GM18873 (cell line): ENCODE results near the gene EFCAB13.

Experiments used
- ATAC-seq: cut with Tn5 transposase; IDR thresholded peaks from one replicate; pipeline ENCODE4 v1.9.1; 2021; ENCODE audit warnings: mild to moderate bottlenecking, moderate library complexity, moderate number of reproducible peaks; ENCODE audit not compliant: unreplicated experiment, low FRiP score

Gene EFCAB13

GRCh38 chr17:47292206-47292605, 31.5 kb upstream of the EFCAB13 start:
- ATAC-seq = no peak

- no peak for ATAC-seq
These were observed 28.5 kb upstream of the EFCAB13 start for GRCh38 chr17:47295037-47295873.

GRCh38 chr17:47295874-47296255, 27.9 kb upstream of the EFCAB13 start:
- ATAC-seq = no peak

DNA sequence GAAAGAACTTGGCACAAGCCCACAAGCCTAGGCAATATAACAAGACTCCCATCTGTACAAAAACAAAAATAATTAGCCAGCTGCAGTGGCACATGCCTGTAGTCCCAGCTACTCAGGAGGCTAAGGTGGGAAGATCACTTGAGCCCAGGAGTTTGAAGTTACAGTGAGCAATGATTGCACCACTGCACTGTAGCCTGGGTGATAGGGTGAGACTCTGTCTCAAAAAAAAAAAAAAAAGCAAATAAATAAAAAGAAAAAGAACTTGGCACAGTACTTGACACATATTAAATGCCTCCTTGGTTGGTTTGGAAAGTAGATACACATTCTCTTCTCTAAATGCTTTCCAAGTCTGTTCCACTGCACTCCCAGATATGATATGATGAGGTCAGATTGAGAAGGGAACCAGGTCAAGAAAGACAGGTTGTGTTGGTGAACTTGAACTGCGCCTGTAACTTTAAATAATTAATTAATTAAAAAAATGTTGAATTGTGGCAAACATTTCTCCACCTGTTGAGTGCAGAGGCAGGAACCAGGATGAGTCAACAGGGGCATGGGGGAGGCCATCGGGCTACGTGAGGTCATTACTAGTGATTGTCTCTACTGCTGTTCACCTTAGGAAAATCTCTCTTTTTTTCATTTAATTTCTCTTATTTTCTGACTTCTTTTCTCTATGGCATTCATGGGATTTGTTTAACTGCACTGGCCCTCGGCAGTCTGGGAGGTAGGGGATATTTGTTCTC, 25.9 kb upstream of the EFCAB13 start:
- no peak for ATAC-seq

DNA sequence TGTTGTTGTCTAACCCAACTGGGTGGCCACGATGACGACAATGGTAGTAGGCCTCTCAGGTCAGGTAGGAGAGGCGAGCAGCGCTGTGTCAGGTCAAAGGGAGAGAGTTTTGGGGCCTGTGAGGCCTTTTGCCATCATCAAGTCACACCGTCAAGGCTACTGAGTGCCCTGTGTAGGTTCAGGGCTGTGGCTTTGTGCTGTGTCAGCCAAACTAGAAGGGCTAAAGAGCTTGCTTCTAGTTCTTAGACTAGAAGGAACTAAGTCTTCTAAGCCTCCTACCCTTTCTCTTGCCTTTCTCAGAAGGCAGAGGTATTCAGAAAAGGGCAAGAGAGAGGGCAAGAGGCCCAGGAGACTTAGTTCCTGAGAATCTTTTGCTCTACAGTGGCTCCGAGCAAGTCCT, 25.0 kb upstream of the EFCAB13 start:
- ATAC-seq = no peak

DNA sequence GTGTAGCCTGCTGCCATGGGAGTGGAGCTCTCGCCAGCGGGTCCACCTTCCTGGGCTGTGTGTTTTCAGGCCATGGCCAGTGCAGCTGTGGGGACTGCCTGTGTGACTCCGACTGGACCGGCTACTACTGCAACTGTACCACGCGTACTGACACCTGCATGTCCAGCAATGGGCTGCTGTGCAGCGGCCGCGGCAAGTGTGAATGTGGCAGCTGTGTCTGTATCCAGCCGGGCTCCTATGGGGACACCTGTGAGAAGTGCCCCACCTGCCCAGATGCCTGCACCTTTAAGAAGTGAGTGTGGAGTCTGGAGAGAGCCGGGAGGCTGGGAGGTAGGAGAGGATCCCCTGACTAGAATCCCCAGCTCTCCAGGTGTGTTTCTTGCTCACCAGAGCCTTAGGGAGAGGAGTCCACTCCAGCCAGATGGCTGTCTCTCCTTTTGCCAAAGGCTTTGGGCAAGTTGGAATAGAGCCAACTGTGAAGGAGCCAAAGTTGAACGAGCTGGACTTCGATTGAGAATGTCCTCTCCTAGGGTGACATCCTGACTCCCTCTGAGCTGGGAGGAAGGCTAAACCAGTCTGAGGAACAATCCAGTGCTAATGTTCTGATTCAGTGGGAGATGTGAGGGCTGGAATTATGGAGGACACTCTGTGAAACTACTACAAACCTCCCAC, 24.4 kb upstream of the EFCAB13 start:
- no peak for ATAC-seq

GRCh38 chr17:47300718-47301117, 23.0 kb upstream of the EFCAB13 start:
- ATAC-seq = no peak

DNA sequence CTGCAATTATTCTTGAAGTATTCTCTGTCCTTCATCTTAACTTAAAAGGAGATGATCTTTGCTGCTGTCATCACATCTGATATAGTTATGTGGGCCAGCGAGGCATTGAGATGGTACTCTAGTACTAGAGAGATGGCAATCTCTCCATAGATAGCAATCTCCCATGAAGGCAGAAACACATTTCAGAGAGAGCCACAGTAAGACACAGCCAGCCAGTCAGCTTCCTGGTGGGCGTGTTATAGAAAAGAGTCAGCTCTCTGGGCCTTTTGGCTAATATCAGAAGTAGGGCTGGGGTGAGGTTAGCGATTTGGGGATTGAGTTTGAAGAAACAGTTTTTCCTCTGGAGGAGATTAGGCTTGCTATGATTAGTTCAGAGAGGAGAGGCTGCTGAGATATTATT, 22.6 kb upstream of the EFCAB13 start:
- ATAC-seq = no peak

GRCh38 chr17:47301831-47302230, 21.9 kb upstream of the EFCAB13 start:
- no peak for ATAC-seq

- ATAC-seq = no peak
These were observed 19.6 kb upstream of the EFCAB13 start for GRCh38 chr17:47304186-47304585.

GRCh38 chr17:47305302-47305923, 18.3 kb upstream of the EFCAB13 start:
- ATAC-seq = no peak

- ATAC-seq = no peak
These were observed 13.5 kb upstream of the EFCAB13 start for GRCh38 chr17:47310186-47310733.

- no peak for ATAC-seq
These were observed 12.3 kb upstream of the EFCAB13 start for GRCh38 chr17:47311420-47311819.

GRCh38 chr17:47315451-47316266, 8.1 kb upstream of the EFCAB13 start:
- ATAC-seq = no peak

DNA sequence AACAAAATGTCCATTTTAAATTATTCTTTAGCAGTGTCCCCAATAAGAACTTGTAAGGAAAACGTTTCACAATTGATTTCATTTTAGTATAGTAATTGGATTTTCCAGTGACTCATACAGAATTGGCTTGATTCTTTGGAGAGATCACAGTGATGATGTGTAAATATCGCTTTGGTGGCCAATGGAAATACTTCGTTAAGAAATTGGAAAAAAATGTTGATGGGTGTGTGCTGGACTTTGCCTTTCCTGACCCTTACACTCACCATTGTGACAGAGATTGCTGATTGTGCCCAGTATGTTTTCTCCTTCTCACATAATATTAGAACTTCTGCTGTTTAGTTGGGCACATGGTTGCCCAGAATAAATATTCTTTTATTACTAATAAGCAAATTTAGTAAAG, 7.4 kb upstream of the EFCAB13 start:
- no peak for ATAC-seq

DNA sequence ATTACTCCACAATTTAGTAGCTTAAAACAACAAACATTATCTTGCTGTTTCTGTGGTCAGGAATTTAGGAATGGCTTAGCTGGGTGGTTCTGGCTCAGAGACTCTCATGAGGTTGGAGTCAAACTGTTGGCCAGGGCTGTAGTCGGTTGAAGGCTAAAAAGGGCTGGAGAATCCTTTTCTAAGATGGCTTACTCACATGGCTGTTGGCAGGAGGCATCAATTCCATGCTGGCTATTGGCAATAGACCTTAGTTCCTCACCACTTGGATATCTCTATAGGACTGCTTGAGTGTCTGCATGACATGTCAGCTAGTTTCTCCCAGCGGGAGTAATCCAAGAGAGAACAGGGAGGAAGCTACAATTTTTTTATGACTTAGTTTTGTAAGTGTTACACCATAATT, 6.6 kb upstream of the EFCAB13 start:
- ATAC-seq = no peak

GRCh38 chr17:47318197-47318918, 5.4 kb upstream of the EFCAB13 start:
- ATAC-seq = no peak

GRCh38 chr17:47320879-47321502, 2.8 kb upstream of the EFCAB13 start:
- no peak for ATAC-seq
